CD8-positive, alpha-beta memory T cell (primary cell): Measurements from ENCODE around the gene GRIK4. TPM values are rescaled to one million over a fixed set of nuclear protein-coding genes. Genes with fewer than 3 reads are reported as not detected.

ENCODE experiments used
- CTCF ChIA-PET: fragments of 350-600 bp; sonication (Branson Sonifier 250); formaldehyde crosslinking; loops from one replicate; lab custom pipeline; 2021; ENCODE audit warnings: antibody characterized with exemption; lab: Charles Lee
- POLR2A ChIA-PET: fragments of 350-600 bp; sonication (Branson Sonifier 250); formaldehyde crosslinking; loops from one replicate; lab custom pipeline; 2021; ENCODE audit warnings: antibody characterized with exemption; lab: Charles Lee
- DNase-seq, 5 donors: peaks; one replicate each; pipeline versions ENCODE4 v3.0.0 to v3.0.0-alpha.2; 2020 to 2022; ENCODE audit warnings: mixed read lengths in 1 of 5
- H3K27ac ChIP-seq: one replicate; pipeline ENCODE4 v1.7.0; 2013; ENCODE audit warnings: low read depth, mild to moderate bottlenecking, low read length, moderate library complexity
- H3K27me3 ChIP-seq: 2 replicates; pipeline ENCODE4 v1.7.0; 2013; ENCODE audit warnings: low read length, mild to moderate bottlenecking; ENCODE audit not compliant: insufficient read depth, poor library complexity, severe bottlenecking
- H3K36me3 ChIP-seq: 2 replicates; pipeline ENCODE4 v1.7.0; 2013; ENCODE audit warnings: mild to moderate bottlenecking, low read length, moderate library complexity; ENCODE audit not compliant: insufficient read depth
- H3K4me1 ChIP-seq: 2 replicates; pipeline ENCODE4 v1.7.0; 2013; ENCODE audit warnings: mild to moderate bottlenecking, low read length, moderate library complexity; ENCODE audit not compliant: insufficient read depth
- H3K4me3 ChIP-seq: 2 replicates; pipeline ENCODE4 v1.7.0; 2013; ENCODE audit warnings: mild to moderate bottlenecking, low read length
- H3K9me3 ChIP-seq: 2 replicates; pipeline ENCODE4 v1.7.0; 2013; ENCODE audit warnings: mild to moderate bottlenecking, low read length
- H3K27ac Mint-ChIP-seq, 8 donors: one replicate each; pipeline ENCODE4 v1.8.0; 2020 to 2021; ENCODE audit warnings: mixed read lengths in 8 of 8, mild to moderate bottlenecking in 6 of 8, inconsistent platforms in 3 of 8, moderate library complexity in 3 of 8
- H3K27me3 Mint-ChIP-seq, 2 donors: one replicate each; pipeline ENCODE4 v1.8.0; 2020 to 2021; ENCODE audit warnings: mixed read lengths in 2 of 2, mild to moderate bottlenecking in 1 of 2, moderate library complexity in 1 of 2
- H3K36me3 Mint-ChIP-seq, 3 donors: one replicate each; pipeline ENCODE4 v1.8.0; 2020 to 2021; ENCODE audit warnings: mixed read lengths in 3 of 3, inconsistent platforms in 1 of 3, mild to moderate bottlenecking in 1 of 3
- H3K4me1 Mint-ChIP-seq, 3 donors: one replicate each; pipeline ENCODE4 v1.8.0; 2020 to 2021; ENCODE audit warnings: mixed read lengths in 3 of 3, inconsistent platforms in 1 of 3, mild to moderate bottlenecking in 1 of 3
- H3K4me3 Mint-ChIP-seq, 7 donors: one replicate each; pipeline ENCODE4 v1.8.0; 2020 to 2021; ENCODE audit warnings: mixed read lengths in 7 of 7, mild to moderate bottlenecking in 6 of 7, moderate library complexity in 4 of 7, inconsistent platforms in 2 of 7
- H3K9me3 Mint-ChIP-seq, 5 donors: one replicate each; pipeline ENCODE4 v1.8.0; 2020 to 2022; ENCODE audit warnings: mixed read lengths in 5 of 5, mild to moderate bottlenecking in 3 of 5, moderate library complexity in 2 of 5, inconsistent platforms in 1 of 5
- polyA plus RNA-seq: library from polyadenylated mRNA; unstranded; fragments of 300-500 nt; fragmentation: Illumina TruSeq; gene quantifications from one replicate; pipeline ENCODE4 v1.2.3, GENCODE V29; 2021
- total RNA-seq, 2 experiments: library from RNA; stranded (reverse); gene quantifications; one replicate each; pipeline ENCODE4 v1.2.3, GENCODE V29; 2021

GRIK4 gene
- total and polyA plus RNA-seq, 3 experiments from 2014 or later = 0.07 TPM; not detected in 2

GRCh38 chr11:120532832-120533196 lies 21.3 kb downstream of the GRIK4 start:
- H3K4me3 Mint-ChIP-seq = no peak overlapping the region
- Histone ChIP-seq H3K4me3 (no peak overlapping the region), H3K9me3 (no peaks in the 10 kb centered on the region), H3K27ac (no peak overlapping the region), H3K27me3 (no peaks in the 10 kb centered on the region), H3K4me1 (no peaks in the 10 kb centered on the region), H3K36me3 (no peaks in the 10 kb centered on the region)
- peaks cover 17 to 57% of the 10 kb centered on the region in 2 donors for H3K27me3 Mint-ChIP-seq
- H3K36me3 Mint-ChIP-seq = no peaks in the 10 kb centered on the region
- H3K4me1 Mint-ChIP-seq = no peaks in the 10 kb centered on the region
- ChIA-PET POLR2A (no interaction called here), CTCF (interaction anchor here (0.9 kb wide), 1 partner anchor 10 kb away, joined by 3 read pairs; no protein-coding TSS in a partner anchor)
- peaks cover 0 to 5% (median 0%) of the 10 kb centered on the region in 5 donors for H3K9me3 Mint-ChIP-seq
- peak overlapping the region in 1 of 8 donors; percentile 1 for H3K27ac Mint-ChIP-seq
- DNase-seq = no peak

GRCh38 chr11:120536091-120536796 lies 24.7 kb downstream of the GRIK4 start:
- POLR2A ChIA-PET = no interaction called here
- Mint-ChIP-seq H3K27ac (no peak overlapping the region), H3K4me1 (no peaks in the 10 kb centered on the region), H3K36me3 (no peaks in the 10 kb centered on the region), H3K27me3 (peaks cover 20 to 47% of the 10 kb centered on the region in 2 donors), H3K9me3 (no peaks in the 10 kb centered on the region), H3K4me3 (no peak overlapping the region)
- Histone ChIP-seq H3K27ac (no peak overlapping the region), H3K9me3 (no peaks in the 10 kb centered on the region), H3K4me3 (no peak overlapping the region), H3K36me3 (no peaks in the 10 kb centered on the region), H3K4me1 (no peaks in the 10 kb centered on the region), H3K27me3 (no peaks in the 10 kb centered on the region)
- CTCF ChIA-PET = no interaction called here
- DNase-seq = no peak

- Mint-ChIP-seq H3K4me1 (no peaks in the 10 kb centered on the region), H3K9me3 (no peaks in the 10 kb centered on the region), H3K36me3 (no peaks in the 10 kb centered on the region), H3K27me3 (peaks cover 20 to 46% of the 10 kb centered on the region in 2 donors), H3K27ac (no peak overlapping the region), H3K4me3 (no peak overlapping the region)
- Histone ChIP-seq H3K27me3 (no peaks in the 10 kb centered on the region), H3K4me3 (no peak overlapping the region), H3K27ac (no peak overlapping the region), H3K36me3 (no peaks in the 10 kb centered on the region), H3K9me3 (no peaks in the 10 kb centered on the region), H3K4me1 (no peaks in the 10 kb centered on the region)
- DNase-seq = no peak
- ChIA-PET CTCF (no interaction called here), POLR2A (no interaction called here)
Observed at GRCh38 chr11:120536797-120537169, 25.2 kb downstream of the GRIK4 start.

GRCh38 chr11:120537996-120538395 lies 26.4 kb downstream of the GRIK4 start:
- Histone ChIP-seq H3K9me3 (no peaks in the 10 kb centered on the region), H3K27me3 (no peaks in the 10 kb centered on the region), H3K4me1 (no peaks in the 10 kb centered on the region), H3K27ac (no peak overlapping the region), H3K36me3 (no peaks in the 10 kb centered on the region), H3K4me3 (no peak overlapping the region)
- no peak overlapping the region for H3K4me3 Mint-ChIP-seq
- no peaks in the 10 kb centered on the region for H3K36me3 Mint-ChIP-seq
- ChIA-PET CTCF (no interaction called here), POLR2A (no interaction called here)
- peaks cover 18 to 42% of the 10 kb centered on the region in 2 donors for H3K27me3 Mint-ChIP-seq
- H3K9me3 Mint-ChIP-seq = no peaks in the 10 kb centered on the region
- no peak overlapping the region for H3K27ac Mint-ChIP-seq
- DNase-seq = no peak
- H3K4me1 Mint-ChIP-seq = no peaks in the 10 kb centered on the region

GRCh38 chr11:120538707-120539106 lies 27.2 kb downstream of the GRIK4 start:
- no peaks in the 10 kb centered on the region for H3K4me1 Mint-ChIP-seq
- H3K9me3 Mint-ChIP-seq = no peaks in the 10 kb centered on the region
- no peaks in the 10 kb centered on the region for H3K4me1 ChIP-seq
- no peak overlapping the region for H3K4me3 Mint-ChIP-seq
- H3K27ac ChIP-seq = no peak overlapping the region
- no peaks in the 10 kb centered on the region for H3K9me3 ChIP-seq
- H3K36me3 Mint-ChIP-seq = no peaks in the 10 kb centered on the region
- no peak overlapping the region for H3K27ac Mint-ChIP-seq
- no peak overlapping the region for H3K4me3 ChIP-seq
- H3K27me3 ChIP-seq = no peaks in the 10 kb centered on the region
- ChIA-PET CTCF (no interaction called here), POLR2A (no interaction called here)
- no peaks in the 10 kb centered on the region for H3K36me3 ChIP-seq
- no peak for DNase-seq
- H3K27me3 Mint-ChIP-seq = peaks cover 17 to 39% of the 10 kb centered on the region in 2 donors

- H3K36me3 Mint-ChIP-seq = no peaks in the 10 kb centered on the region
- ChIA-PET CTCF (interaction anchor here (0.6 kb wide), 1 partner anchor 29 kb away, joined by 3 read pairs; no protein-coding TSS in a partner anchor), POLR2A (no interaction called here)
- Histone ChIP-seq H3K9me3 (no peaks in the 10 kb centered on the region), H3K36me3 (no peaks in the 10 kb centered on the region), H3K4me3 (no peak overlapping the region), H3K27ac (no peak overlapping the region), H3K4me1 (no peaks in the 10 kb centered on the region), H3K27me3 (no peaks in the 10 kb centered on the region)
- H3K4me1 Mint-ChIP-seq = no peaks in the 10 kb centered on the region
- H3K9me3 Mint-ChIP-seq = no peaks in the 10 kb centered on the region
- DNase-seq = no peak
- H3K27me3 Mint-ChIP-seq = peaks cover 18 to 28% of the 10 kb centered on the region in 2 donors
- no peak overlapping the region for H3K4me3 Mint-ChIP-seq
- no peak overlapping the region for H3K27ac Mint-ChIP-seq
Observed at GRCh38 chr11:120539667-120540369, 28.3 kb downstream of the GRIK4 start.

GRCh38 chr11:120540744-120541465 lies 29.4 kb downstream of the GRIK4 start:
- no peak overlapping the region for H3K4me3 ChIP-seq
- CTCF ChIA-PET = no interaction called here
- Mint-ChIP-seq H3K4me1 (peaks cover 0 to 7% (median 3%) of the 10 kb centered on the region in 3 donors), H3K27me3 (peaks cover 14 to 26% of the 10 kb centered on the region in 2 donors), H3K9me3 (no peaks in the 10 kb centered on the region), H3K36me3 (no peaks in the 10 kb centered on the region), H3K27ac (peak overlapping the region in 1 of 8 donors; percentile 53), H3K4me3 (no peak overlapping the region)
- no peaks in the 10 kb centered on the region for H3K9me3 ChIP-seq
- POLR2A ChIA-PET = no interaction called here
- no peak for DNase-seq
- no peaks in the 10 kb centered on the region for H3K27me3 ChIP-seq
- no peaks in the 10 kb centered on the region for H3K4me1 ChIP-seq
- no peak overlapping the region for H3K27ac ChIP-seq
- no peaks in the 10 kb centered on the region for H3K36me3 ChIP-seq
